ENCODE measurements around the gene CRP.

- TF ChIP-seq, protein P1, sequence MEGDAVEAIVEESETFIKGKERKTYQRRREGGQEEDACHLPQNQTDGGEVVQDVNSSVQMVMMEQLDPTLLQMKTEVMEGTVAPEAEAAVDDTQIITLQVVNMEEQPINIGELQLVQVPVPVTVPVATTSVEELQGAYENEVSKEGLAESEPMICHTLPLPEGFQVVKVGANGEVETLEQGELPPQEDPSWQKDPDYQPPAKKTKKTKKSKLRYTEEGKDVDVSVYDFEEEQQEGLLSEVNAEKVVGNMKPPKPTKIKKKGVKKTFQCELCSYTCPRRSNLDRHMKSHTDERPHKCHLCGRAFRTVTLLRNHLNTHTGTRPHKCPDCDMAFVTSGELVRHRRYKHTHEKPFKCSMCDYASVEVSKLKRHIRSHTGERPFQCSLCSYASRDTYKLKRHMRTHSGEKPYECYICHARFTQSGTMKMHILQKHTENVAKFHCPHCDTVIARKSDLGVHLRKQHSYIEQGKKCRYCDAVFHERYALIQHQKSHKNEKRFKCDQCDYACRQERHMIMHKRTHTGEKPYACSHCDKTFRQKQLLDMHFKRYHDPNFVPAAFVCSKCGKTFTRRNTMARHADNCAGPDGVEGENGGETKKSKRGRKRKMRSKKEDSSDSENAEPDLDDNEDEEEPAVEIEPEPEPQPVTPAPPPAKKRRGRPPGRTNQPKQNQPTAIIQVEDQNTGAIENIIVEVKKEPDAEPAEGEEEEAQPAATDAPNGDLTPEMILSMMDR (IDR thresholded peaks at IDR 0.05), result no peak
- TF ChIP-seq ZFX (IDR thresholded peaks at IDR 0.05; ENCODE audit: borderline replicate concordance), result no peak
Measured at GRCh38 chr1:159669338-159669737, 45.1 kb downstream of the CRP start.
